Right lung (tissue), 5 donors: ENCODE measurements around the gene REEP1. TPM values are rescaled to one million over a fixed set of nuclear protein-coding genes. Genes with fewer than 3 reads are reported as not detected.
"Not testable (repeated sequence)": the region's sequence is repeated elsewhere in the genome, so short reads cannot be mapped to it uniquely, and the experiment has no call there.

ENCODE experiments used
- DNase-seq, 2 donors: peaks; one replicate each; pipeline ENCODE4 v3.0.0-alpha.2; 2013
- polyA plus RNA-seq, 5 donors: library from polyadenylated mRNA; unstranded; fragments of 120-200 nt; gene quantifications; one replicate each; pipeline versions ENCODE4 v1.2.1 to v1.2.3, GENCODE V29; 2013; ENCODE audit warnings: inconsistent platforms in 1 of 5, low replicate concordance in 1 of 5; ENCODE audit not compliant: insufficient read length in 5 of 5, insufficient read depth in 1 of 5

Gene REEP1
- polyA plus RNA-seq, 5 donors, result 17.3 to 20.4 (median 17.4) TPM

GRCh38 chr2:86245222-86245621 is 92.2 kb downstream of the REEP1 start:
- not testable (repeated sequence) for DNase-seq

GRCh38 chr2:86244781-86245180 is 92.6 kb downstream of the REEP1 start:
- DNase-seq, result not testable (repeated sequence)

- no peak for DNase-seq
Measured at GRCh38 chr2:86243950-86244733, 93.3 kb downstream of the REEP1 start.

- DNase-seq, result no peak
Measured at GRCh38 chr2:86243272-86243671, 94.2 kb downstream of the REEP1 start.

GRCh38 chr2:86241611-86242010 is 95.8 kb downstream of the REEP1 start:
- DNase-seq, result no peak

GRCh38 chr2:86240251-86240650 is 97.2 kb downstream of the REEP1 start:
- no peak for DNase-seq

GRCh38 chr2:86239745-86240144 is 97.7 kb downstream of the REEP1 start:
- DNase-seq, result no peak

GRCh38 chr2:86239326-86239725 is 98.1 kb downstream of the REEP1 start:
- no peak for DNase-seq

- no peak for DNase-seq
Measured at GRCh38 chr2:86238354-86238753, 99.1 kb downstream of the REEP1 start.

GRCh38 chr2:86237172-86237571 is 100.3 kb downstream of the REEP1 start:
- no peak for DNase-seq

GRCh38 chr2:86235196-86235980 is 102.0 kb downstream of the REEP1 start:
- DNase-seq, result no peak

- DNase-seq, result no peak
Measured at GRCh38 chr2:86234563-86235131, 102.8 kb downstream of the REEP1 start.

GRCh38 chr2:86233436-86233835 is 104.0 kb downstream of the REEP1 start:
- DNase-seq, result no peak

- no peak for DNase-seq
Measured at GRCh38 chr2:86232910-86233309, 104.5 kb downstream of the REEP1 start.

GRCh38 chr2:86232373-86232784 is 105.0 kb downstream of the REEP1 start:
- no peak for DNase-seq

- no peak for DNase-seq
Measured at GRCh38 chr2:86231680-86232372, 105.6 kb downstream of the REEP1 start.

GRCh38 chr2:86230961-86231360 is 106.5 kb downstream of the REEP1 start:
- DNase-seq, result no peak

- DNase-seq, result no peak
Measured at GRCh38 chr2:86229221-86229620, 108.2 kb downstream of the REEP1 start.

- DNase-seq, result not testable (repeated sequence)
Measured at GRCh38 chr2:86228574-86228973, 108.9 kb downstream of the REEP1 start.

- DNase-seq, result no peak
Measured at GRCh38 chr2:86227685-86228084, 109.7 kb downstream of the REEP1 start.

- no peak for DNase-seq
Measured at GRCh38 chr2:86226636-86227520, 110.5 kb downstream of the REEP1 start.
